SK-N-SH (cell line): ENCODE results near the gene ZNF609. TPM values are rescaled to one million over a fixed set of nuclear protein-coding genes. Genes with fewer than 3 reads are reported as not detected.

Experiments
- CTCF ChIA-PET: fragments of 300-600, 350-600 bp; formaldehyde crosslinking; extraction: SDS; loops from one replicate; lab custom pipeline; 2021; lab: Yijun Ruan, JAX
- POLR2A ChIA-PET: fragments of 350-600 bp; sonication (Branson Sonifier 250); formaldehyde crosslinking; extraction: SDS; loops from one replicate; lab custom pipeline; 2020; ENCODE audit warnings: antibody characterized with exemption, inconsistent platforms; lab: Yijun Ruan, JAX
- DNase-seq: peaks from one replicate; pipeline ENCODE4 v3.0.0; 2012
- H2AFZ ChIP-seq: fragments of 200-600 bp; sonication (generic); 2 replicates; pipeline ENCODE4 v1.8.1; 2016; ENCODE audit warnings: antibody characterized with exemption, mild to moderate bottlenecking, low read depth
- H3F3A ChIP-seq: fragments of 200-600 bp; sonication (generic); replicated peaks from 2 replicates; pipeline ENCODE3; 2016; ENCODE audit warnings: antibody characterized with exemption, mild to moderate bottlenecking; ENCODE audit not compliant: insufficient read depth
- H3K27ac ChIP-seq, 2 experiments: fragments of 200-500 bp in 1 of 2; fragments of 200-600 bp in 1 of 2; sonication (Bioruptor generic) in 1 of 2; sonication (generic), shearing (Covaris generic) in 1 of 2; 2 replicates each; pipeline versions ENCODE4 v1.5.1 to v1.6.1; 2014 to 2016; ENCODE audit warnings: low read depth in 2 of 2, inconsistent platforms in 1 of 2, low read length in 1 of 2, mild to moderate bottlenecking in 1 of 2, mixed read lengths in 1 of 2
- H3K27me3 ChIP-seq: fragments of 200-600 bp; sonication (generic), shearing (Covaris generic); 2 replicates; pipeline ENCODE4 v1.6.1; 2016; ENCODE audit warnings: mixed run types; ENCODE audit not compliant: insufficient read depth
- H3K36me3 ChIP-seq, 2 experiments: fragments of 200-500 bp in 1 of 2; fragments of 200-600 bp in 1 of 2; sonication (Bioruptor generic) in 1 of 2; sonication (generic) in 1 of 2; replicated peaks in 1 of 2; 2 replicates each; pipeline versions ENCODE3 to v1.5.1; 2014 to 2016; ENCODE audit warnings: low read length in 1 of 2, mild to moderate bottlenecking in 1 of 2; ENCODE audit not compliant: insufficient read depth in 2 of 2, control insufficient read depth in 1 of 2
- H3K4me1 ChIP-seq, 2 experiments: fragments of 200-500 bp in 1 of 2; fragments of 200-600 bp in 1 of 2; sonication (Bioruptor generic) in 1 of 2; sonication (generic), shearing (Covaris generic) in 1 of 2; 2 replicates each; pipeline versions ENCODE4 v1.5.1 to v1.6.1; 2014 to 2016; ENCODE audit warnings: low read depth in 1 of 2, low read length in 1 of 2, mixed run types in 1 of 2; ENCODE audit not compliant: insufficient read depth in 2 of 2, control insufficient read depth in 1 of 2
- H3K4me2 ChIP-seq: fragments of 200-600 bp; sonication (generic), shearing (Covaris generic); 2 replicates; pipeline ENCODE4 v1.6.1; 2017; ENCODE audit warnings: mixed run types
- H3K4me3 ChIP-seq, 2 experiments: fragments of 200-500 bp in 1 of 2; fragments of 200-600 bp in 1 of 2; sonication (Bioruptor generic) in 1 of 2; sonication (generic), shearing (Covaris generic) in 1 of 2; 2 replicates each; pipeline versions ENCODE4 v1.5.1 to v1.8.1; 2014 to 2016; ENCODE audit warnings: low read depth in 2 of 2, inconsistent platforms in 1 of 2, low read length in 1 of 2, mild to moderate bottlenecking in 1 of 2, mixed read lengths in 1 of 2, moderate library complexity in 1 of 2
- H3K79me2 ChIP-seq: fragments of 200-600 bp; sonication (generic); 2 replicates; pipeline ENCODE4 v1.8.1; 2017; ENCODE audit warnings: mild to moderate bottlenecking; ENCODE audit not compliant: insufficient read depth
- H3K9ac ChIP-seq: fragments of 200-600 bp; sonication (generic); 2 replicates; pipeline ENCODE4 v1.6.1; 2017; ENCODE audit warnings: mixed run types
- H3K9me2 ChIP-seq: fragments of 200-600 bp; sonication (generic); 2 replicates; pipeline ENCODE4 v1.6.1; 2017; ENCODE audit warnings: mixed run types
- H3K9me3 ChIP-seq: fragments of 200-600 bp; sonication (generic); 2 replicates; pipeline ENCODE4 v1.6.1; 2017; ENCODE audit warnings: mixed run types, mild to moderate bottlenecking, moderate library complexity
- H4K20me1 ChIP-seq: fragments of 200-600 bp; sonication (generic); 2 replicates; pipeline ENCODE4 v1.6.1; 2017; ENCODE audit warnings: mild to moderate bottlenecking, mixed run types; ENCODE audit not compliant: insufficient read depth
- CHD2 ChIP-seq: fragments of 150-350 bp; IDR thresholded peaks from 2 replicates; pipeline ENCODE4 v1.6.1; 2018; ENCODE audit warnings: low read length; ENCODE audit not compliant: partially characterized antibody
- ELF1 ChIP-seq: IDR thresholded peaks from 2 replicates; pipeline ENCODE4 v1.4.0; 2012
- EP300 ChIP-seq, 2 experiments: IDR thresholded peaks; 2 replicates each; pipeline versions ENCODE4 v1.4.0 to v1.6.1; 2012; ENCODE audit warnings: borderline replicate concordance in 1 of 2, low read depth in 1 of 2, low read length in 1 of 2
- FOSL2 ChIP-seq: IDR thresholded peaks from 2 replicates; pipeline ENCODE4 v1.4.0; 2012; ENCODE audit warnings: low read depth, mild to moderate bottlenecking, moderate library complexity, borderline replicate concordance
- FOXM1 ChIP-seq: IDR thresholded peaks from 2 replicates; pipeline ENCODE4 v1.4.0; 2012; ENCODE audit warnings: low read depth, mild to moderate bottlenecking
- MAX ChIP-seq: IDR thresholded peaks from 2 replicates; pipeline ENCODE4 v1.4.0; 2012; ENCODE audit warnings: low read depth
- MXI1 ChIP-seq: IDR thresholded peaks from 2 replicates; pipeline ENCODE4 v1.6.1; 2012; ENCODE audit warnings: mild to moderate bottlenecking, low read depth, low read length, improper control_type of control experiment
- NFIC ChIP-seq: IDR thresholded peaks from 2 replicates; pipeline ENCODE4 v1.4.0; 2012; ENCODE audit warnings: borderline replicate concordance
- NRF1 ChIP-seq: IDR thresholded peaks from 2 replicates; pipeline ENCODE4 v1.6.1; 2012; ENCODE audit warnings: low read depth, mild to moderate bottlenecking, low read length
- PBX3 ChIP-seq: IDR thresholded peaks from 2 replicates; pipeline ENCODE4; 2012
- POLR2AphosphoS5 ChIP-seq: IDR thresholded peaks from 2 replicates; pipeline ENCODE4 v1.6.1; 2012; ENCODE audit warnings: low read depth, low read length
- RAD21 ChIP-seq: IDR thresholded peaks from 2 replicates; pipeline ENCODE4 v1.6.1; 2012; ENCODE audit warnings: mild to moderate bottlenecking, low read length
- RCOR1 ChIP-seq: fragments of 150-350 bp; IDR thresholded peaks from 2 replicates; pipeline ENCODE4 v1.6.1; 2017; ENCODE audit warnings: antibody characterized with exemption, low read length
- REST ChIP-seq: IDR thresholded peaks from 2 replicates; pipeline ENCODE4 v1.6.1; 2012; ENCODE audit warnings: mild to moderate bottlenecking, low read depth, low read length, moderate library complexity
- RFX5 ChIP-seq: IDR thresholded peaks from 2 replicates; pipeline ENCODE4 v1.6.1; 2012; ENCODE audit warnings: mild to moderate bottlenecking, improper control_type of control experiment, low read length
- SIN3A ChIP-seq: IDR thresholded peaks from 2 replicates; pipeline ENCODE4 v1.6.1; 2012; ENCODE audit warnings: low read depth, mild to moderate bottlenecking, low read length, moderate library complexity, borderline replicate concordance
- SMC3 ChIP-seq: IDR thresholded peaks from 2 replicates; pipeline ENCODE4 v1.6.1; 2012; ENCODE audit warnings: low read depth, low read length, improper control_type of control experiment
- TAF1 ChIP-seq: IDR thresholded peaks from 2 replicates; pipeline ENCODE4 v1.6.1; 2012; ENCODE audit warnings: low read depth, mild to moderate bottlenecking, low read length, moderate library complexity, borderline replicate concordance
- WGBS: methylation state at CpG from one replicate; pipeline ENCODE4 v1.1.6; 2017; ENCODE audit warnings: low lambda C conversion rate; 5-methylcytosine and 5-hydroxymethylcytosine counted together
- polyA plus RNA-seq, 3 experiments: library from polyadenylated mRNA; depleted of rRNA; stranded (reverse); fragments of >200 nt; gene quantifications; 2 replicates each; pipeline ENCODE4 v1.2.3, GENCODE V29; 2012
- TF ChIP-seq, protein P1 (sequence below): IDR thresholded peaks from 2 replicates; pipeline ENCODE4 v1.4.0; 2012; ENCODE audit warnings: low read depth, borderline replicate concordance

ZNF609 gene
- polyA plus RNA-seq, 1 of the 3 experiments (the other 2 are of a cell fraction), result 12.6 TPM

DNA sequence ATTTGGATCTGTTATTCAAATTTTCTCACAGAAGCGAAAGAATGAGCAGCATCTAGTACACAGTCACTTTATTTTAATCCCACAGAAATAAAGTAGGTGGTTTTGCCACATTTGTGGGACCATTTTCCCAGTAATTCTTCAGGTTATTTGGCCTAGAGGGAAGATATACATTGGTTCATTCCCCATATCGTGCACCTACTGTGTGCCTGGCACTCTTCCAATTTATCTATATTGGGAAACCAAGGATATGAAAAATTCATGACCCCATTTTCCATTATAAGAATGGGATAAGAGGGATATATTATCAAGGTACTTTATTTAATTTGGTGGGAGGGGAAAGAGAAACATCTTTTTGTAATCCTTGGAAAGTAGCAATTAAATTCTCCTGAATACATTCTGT is 37.7 kb upstream of the ZNF609 start:
- Histone ChIP-seq H3K4me1 (no peaks in the 10 kb centered on the region), H3K4me2 (no peak overlapping the region), H3K9ac (no peak overlapping the region), H2AFZ (no peak overlapping the region), H3K9me2 (no peaks in the 10 kb centered on the region), H3K27me3 (no peaks in the 10 kb centered on the region), H3F3A (peaks cover 11% of the 10 kb centered on the region), H3K4me3 (no peak overlapping the region), H4K20me1 (no peaks in the 10 kb centered on the region), H3K9me3 (no peaks in the 10 kb centered on the region), H3K27ac (no peak overlapping the region), H3K36me3 (peaks cover 33 to 65% of the 10 kb centered on the region in 2 experiments), H3K79me2 (no peaks in the 10 kb centered on the region)
- 98% methylated on average over 2 of the region's 2 CpGs for WGBS
- no peak for DNase-seq
- TF ChIP-seq POLR2AphosphoS5, result no peak
- TF ChIP-seq SIN3A, result no peak
- no peak for TF ChIP-seq MXI1
- no peak for TF ChIP-seq NFIC
- no peak for TF ChIP-seq SMC3
- TF ChIP-seq, protein P1, sequence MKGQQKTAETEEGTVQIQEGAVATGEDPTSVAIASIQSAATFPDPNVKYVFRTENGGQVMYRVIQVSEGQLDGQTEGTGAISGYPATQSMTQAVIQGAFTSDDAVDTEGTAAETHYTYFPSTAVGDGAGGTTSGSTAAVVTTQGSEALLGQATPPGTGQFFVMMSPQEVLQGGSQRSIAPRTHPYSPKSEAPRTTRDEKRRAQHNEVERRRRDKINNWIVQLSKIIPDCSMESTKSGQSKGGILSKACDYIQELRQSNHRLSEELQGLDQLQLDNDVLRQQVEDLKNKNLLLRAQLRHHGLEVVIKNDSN, result no peak
- TF ChIP-seq REST, result no peak
- no peak for TF ChIP-seq ELF1
- ChIA-PET CTCF (no interaction called here), POLR2A (no interaction called here)

- Histone ChIP-seq H3K27ac (no peak overlapping the region), H2AFZ (no peak overlapping the region), H3K9ac (no peak overlapping the region), H3K79me2 (no peaks in the 10 kb centered on the region), H3K9me3 (no peaks in the 10 kb centered on the region), H3K27me3 (no peaks in the 10 kb centered on the region), H3K4me3 (no peak overlapping the region), H3F3A (peaks cover 15% of the 10 kb centered on the region), H3K9me2 (no peaks in the 10 kb centered on the region), H3K4me2 (no peak overlapping the region), H3K4me1 (no peaks in the 10 kb centered on the region), H4K20me1 (no peaks in the 10 kb centered on the region), H3K36me3 (peaks cover 30 to 57% of the 10 kb centered on the region in 2 experiments)
- no peak for DNase-seq
- 89% methylated on average over 6 of the region's 6 CpGs for WGBS
- POLR2A ChIA-PET, result no interaction called here
- no peak for TF ChIP-seq NRF1
- TF ChIP-seq SIN3A, result no peak
- TF ChIP-seq PBX3, result no peak
- TF ChIP-seq NFIC, result no peak
- TF ChIP-seq RFX5, result no peak
- no peak for TF ChIP-seq EP300 (IDR thresholded peaks at IDR 0.05; ENCODE audit: borderline replicate concordance in 1 of 2, low read depth in 1 of 2, low read length in 1 of 2)
- no peak for TF ChIP-seq FOXM1
- no peak for TF ChIP-seq CHD2
- no peak for TF ChIP-seq ELF1
- TF ChIP-seq FOSL2, result no peak
- no peak for TF ChIP-seq MAX
- TF ChIP-seq TAF1, result no peak
- no peak for TF ChIP-seq RCOR1
- TF ChIP-seq RAD21, result no peak
- no peak for TF ChIP-seq SMC3
- CTCF ChIA-PET, result interaction anchor here (5.4 kb wide), 1 partner anchor 257 kb away, joined by 24 read pairs; no protein-coding TSS in a partner anchor
Observed at GRCh38 chr15:64423970-64424369, 36.4 kb upstream of the ZNF609 start.
